Adipose tissue (tissue), 3 donors: Measurements from ENCODE around the gene TMEM141. TPM values are rescaled to one million over a fixed set of nuclear protein-coding genes. Genes with fewer than 3 reads are reported as not detected.
"Not testable (repeated sequence)": the region's sequence is repeated elsewhere in the genome, so short reads cannot be mapped to it uniquely, and the experiment has no call there.

Source experiments
- H3K27ac ChIP-seq: one replicate; pipeline ENCODE4 v1.5.1; 2013; ENCODE audit warnings: low read depth, low read length
- WGBS, 3 donors: extraction: QIAGEN DNeasy Blood & Tissue Kit; methylation state at CpG; one replicate each; pipeline ENCODE4 v1.1.7; 2013; 5-methylcytosine and 5-hydroxymethylcytosine counted together
- polyA plus RNA-seq, 3 donors: library from polyadenylated mRNA; stranded (reverse); fragments of 200-250 nt; gene quantifications; one replicate each; pipeline ENCODE4 v1.2.3, GENCODE V29; 2013
- donor health status: healthy with polysubstance abuse.
- donor health status: Bipolar disorder and iron deficiency.
- donor health status: healthy.

Gene TMEM141
- polyA plus RNA-seq, 3 donors = 74.4 to 89.2 (median 81.8) TPM

- H3K27ac ChIP-seq = no peak overlapping the region
- 91 to 94% (median 93%) methylated on average over 44 of the region's 44 CpGs for WGBS, 3 donors
Measured at GRCh38 chr9:136825295-136826187, 34.4 kb downstream of the TMEM141 start.

GRCh38 chr9:136826188-136826541 lies 35.0 kb downstream of the TMEM141 start:
- H3K27ac ChIP-seq = no peak overlapping the region
- WGBS, 3 donors = 90 to 96% (median 95%) methylated on average over 17 of the region's 17 CpGs

DNA sequence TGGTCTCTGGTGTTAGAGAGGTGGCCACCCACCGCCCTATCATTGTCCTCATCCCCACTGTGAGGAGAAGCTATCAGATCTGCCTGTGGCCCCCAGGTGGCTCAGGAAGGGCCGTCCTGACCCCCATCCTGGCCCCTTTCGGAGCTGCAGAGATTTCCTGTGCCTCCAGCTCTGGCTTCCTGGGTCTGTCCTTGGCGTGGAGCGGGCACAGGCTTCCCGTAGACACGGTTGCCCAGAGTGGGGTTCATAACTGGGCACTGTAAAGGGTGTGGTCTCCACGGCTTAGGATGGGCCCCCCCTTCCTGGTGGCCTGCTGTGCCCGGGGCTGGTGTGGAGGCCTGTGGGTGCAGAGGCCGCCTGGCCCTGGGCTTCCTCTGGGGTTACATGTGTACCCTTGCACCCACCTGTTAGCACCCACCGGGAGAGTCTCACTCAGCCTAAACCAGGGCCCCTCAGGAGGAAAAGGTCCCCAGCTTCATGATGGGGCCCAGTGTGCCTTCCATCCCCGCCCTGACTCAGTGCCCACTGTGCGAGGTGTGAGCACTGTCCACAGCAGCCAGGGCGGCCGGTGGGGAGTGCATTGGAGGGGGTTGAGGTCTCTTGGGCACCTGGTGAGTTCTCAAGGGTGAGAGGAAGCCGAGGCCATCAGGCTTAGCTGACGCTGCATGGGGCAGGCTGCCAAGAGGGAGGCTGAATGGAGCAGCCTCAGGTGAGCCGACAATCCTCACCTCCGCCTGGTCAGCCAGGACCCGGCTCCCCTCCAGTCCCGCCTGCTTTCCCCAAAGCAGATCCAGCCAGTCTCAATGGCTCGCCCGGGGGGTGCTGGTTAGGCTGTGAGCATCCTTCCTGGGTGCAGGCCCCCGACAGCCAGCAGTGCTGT lies 35.8 kb downstream of the TMEM141 start:
- 46 to 91% (median 89%) methylated on average over 24 of the region's 24 CpGs for WGBS, 3 donors
- H3K27ac ChIP-seq = no peak overlapping the region

DNA sequence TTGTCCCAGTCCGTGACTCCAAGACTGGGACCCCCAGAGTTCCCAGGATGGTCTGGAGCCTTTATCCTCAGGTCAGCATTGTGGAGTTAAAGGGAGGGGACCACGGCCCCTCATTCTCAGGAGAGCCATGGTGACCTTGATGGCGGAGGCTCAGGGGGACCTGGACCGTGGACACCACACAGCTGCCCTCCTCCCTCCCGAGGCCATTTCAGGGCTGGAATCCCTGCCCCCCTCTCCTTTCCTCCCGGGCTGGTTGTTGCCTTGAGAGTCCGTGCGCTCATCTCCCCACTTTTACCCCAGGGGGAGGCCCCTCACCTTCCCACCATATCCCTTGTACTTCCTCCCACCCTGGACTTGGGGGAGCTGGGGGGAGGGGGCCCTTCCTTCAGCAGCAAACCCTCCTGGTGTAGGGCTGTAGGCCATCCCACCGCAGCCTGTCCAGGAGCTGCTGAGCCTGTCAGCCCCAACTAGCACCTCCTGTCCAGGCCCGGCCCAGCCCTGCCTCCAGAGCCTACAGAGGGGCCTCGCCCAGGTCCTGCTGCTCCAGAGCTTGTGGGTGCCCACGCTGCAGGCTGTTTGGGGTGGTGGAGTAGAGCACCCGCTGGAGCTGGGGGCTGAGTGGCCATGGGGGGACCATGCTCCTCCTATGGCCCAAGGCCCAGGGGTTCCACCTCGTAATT lies 36.8 kb downstream of the TMEM141 start:
- 61 to 93% (median 92%) methylated on average over 14 of the region's 14 CpGs for WGBS, 3 donors
- H3K27ac ChIP-seq = no peak overlapping the region

GRCh38 chr9:136828474-136829140 lies 37.5 kb downstream of the TMEM141 start:
- no peak overlapping the region for H3K27ac ChIP-seq
- WGBS, 3 donors = 92 to 95% (median 95%) methylated on average over 31 of the region's 31 CpGs

DNA sequence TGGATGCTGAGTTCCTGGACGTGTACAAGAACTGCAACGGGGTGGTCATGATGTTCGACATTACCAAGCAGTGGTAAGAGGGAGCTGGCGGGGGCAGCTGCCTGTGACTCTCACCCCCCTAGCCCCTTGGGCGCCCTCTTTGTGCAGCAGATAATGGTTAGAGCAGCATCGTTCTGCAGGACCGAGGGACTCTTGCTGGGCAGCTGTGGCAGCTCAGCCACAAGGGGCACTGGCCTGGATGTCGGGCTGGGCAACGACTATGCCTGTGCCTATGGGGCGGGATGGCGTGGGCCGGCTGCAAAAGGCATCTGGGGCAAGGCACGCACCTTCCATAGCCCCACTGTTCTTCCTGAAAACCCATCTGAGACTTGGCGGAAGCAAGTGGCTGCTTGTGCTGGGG lies 38.3 kb downstream of the TMEM141 start:
- H3K27ac ChIP-seq = no peak overlapping the region
- 92 to 95% (median 94%) methylated on average over 14 of the region's 14 CpGs for WGBS, 3 donors

DNA sequence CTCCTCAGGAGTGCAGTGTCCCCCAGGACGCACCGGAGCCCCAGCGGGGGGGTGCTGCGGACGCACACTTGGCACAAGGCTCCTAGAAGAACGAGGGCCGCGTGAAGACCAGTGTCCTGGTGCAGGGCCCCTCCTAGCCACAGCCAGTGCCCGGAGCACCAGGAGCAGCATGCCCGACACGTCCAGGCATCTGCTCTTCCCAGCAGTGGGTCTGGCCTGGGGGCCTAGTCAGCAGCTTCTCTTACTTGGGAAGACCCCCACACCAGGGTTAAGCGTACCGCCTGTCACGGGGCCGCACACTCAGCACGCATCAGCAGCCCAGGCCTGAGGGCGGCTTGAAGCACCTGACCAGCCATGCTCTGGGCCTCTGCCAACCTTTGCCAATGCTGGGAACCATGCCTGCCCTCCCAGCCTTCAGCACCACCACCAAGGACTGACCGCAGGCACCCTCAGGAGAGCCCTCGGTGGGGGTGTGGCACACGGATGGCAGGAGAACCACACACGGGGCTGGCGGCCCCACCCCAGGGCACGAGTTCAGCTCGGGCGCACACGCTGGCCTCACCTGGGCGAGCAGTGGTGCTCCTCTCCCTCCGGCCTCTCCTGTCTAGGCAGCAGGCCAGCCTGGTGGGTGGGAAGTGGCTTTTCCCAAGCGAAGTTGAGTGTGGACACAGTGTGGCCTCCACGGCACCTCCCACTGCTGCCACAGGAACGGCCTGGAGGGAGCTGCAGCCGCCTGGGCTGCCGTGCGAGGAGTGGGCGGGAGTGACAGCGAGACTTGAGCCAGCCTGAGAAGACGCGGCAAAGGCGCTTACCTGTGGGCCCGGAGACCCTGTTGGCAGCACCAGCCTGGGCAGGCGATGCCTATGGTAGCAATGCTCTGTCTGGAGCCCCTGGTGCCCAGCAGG lies 39.1 kb downstream of the TMEM141 start:
- no peak overlapping the region for H3K27ac ChIP-seq
- 89 to 92% (median 90%) methylated on average over 41 of the region's 41 CpGs for WGBS, 3 donors

DNA sequence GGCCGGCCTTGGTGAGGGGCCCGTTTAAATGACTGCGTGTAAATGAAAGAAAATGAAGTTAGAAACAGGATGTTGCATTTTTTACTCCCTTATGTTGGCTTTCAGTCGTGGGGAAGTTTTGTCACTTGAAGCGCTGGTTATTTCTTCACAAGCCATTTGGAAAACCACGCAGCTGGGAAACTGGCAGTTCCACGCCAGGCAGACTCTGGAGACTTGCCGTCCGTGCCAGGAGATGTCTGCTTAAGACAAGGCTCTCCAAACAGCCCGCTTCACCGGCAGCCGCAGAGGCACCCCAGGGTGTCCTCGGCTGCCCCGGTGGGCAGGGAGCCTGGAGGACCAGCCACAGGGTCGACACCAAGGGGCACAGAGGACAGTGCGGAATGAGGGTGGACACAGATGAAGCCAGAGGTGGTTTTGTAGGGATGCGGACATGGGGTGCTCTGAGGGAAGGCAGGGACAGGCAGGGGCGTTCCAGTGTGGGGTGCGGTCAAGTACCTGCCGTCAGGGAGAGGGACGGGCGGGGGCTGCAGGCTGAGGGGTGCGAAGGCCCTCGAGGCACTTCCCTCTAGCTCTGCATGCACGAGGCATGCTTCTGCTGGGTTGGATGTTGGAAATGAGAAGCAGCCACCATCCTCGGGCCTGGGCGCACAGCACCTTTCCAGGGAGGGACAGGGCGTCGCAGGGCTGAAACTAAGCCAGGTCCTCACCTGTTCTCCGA lies 40.0 kb downstream of the TMEM141 start:
- no peak overlapping the region for H3K27ac ChIP-seq
- 82 to 93% (median 82%) methylated on average over 30 of the region's 30 CpGs for WGBS, 3 donors

DNA sequence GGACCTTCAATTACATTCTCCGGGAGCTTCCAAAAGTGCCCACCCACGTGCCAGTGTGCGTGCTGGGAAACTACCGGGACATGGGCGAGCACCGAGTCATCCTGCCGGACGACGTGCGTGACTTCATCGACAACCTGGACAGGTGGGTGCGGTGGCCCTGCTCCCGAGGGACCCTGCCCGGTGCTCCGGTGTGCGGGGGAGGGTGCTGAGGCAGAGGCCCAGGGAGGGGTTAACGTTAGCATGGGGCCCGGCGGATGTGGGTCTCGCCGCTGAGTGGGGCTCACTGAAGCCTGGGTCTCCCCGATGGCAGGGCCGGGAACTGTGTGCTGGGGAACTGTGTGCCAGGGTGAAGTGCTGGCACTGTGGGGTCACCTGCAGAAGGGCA lies 40.6 kb downstream of the TMEM141 start:
- 89 to 92% (median 91%) methylated on average over 21 to 23 of the region's 23 CpGs for WGBS, 3 donors
- no peak overlapping the region for H3K27ac ChIP-seq

DNA sequence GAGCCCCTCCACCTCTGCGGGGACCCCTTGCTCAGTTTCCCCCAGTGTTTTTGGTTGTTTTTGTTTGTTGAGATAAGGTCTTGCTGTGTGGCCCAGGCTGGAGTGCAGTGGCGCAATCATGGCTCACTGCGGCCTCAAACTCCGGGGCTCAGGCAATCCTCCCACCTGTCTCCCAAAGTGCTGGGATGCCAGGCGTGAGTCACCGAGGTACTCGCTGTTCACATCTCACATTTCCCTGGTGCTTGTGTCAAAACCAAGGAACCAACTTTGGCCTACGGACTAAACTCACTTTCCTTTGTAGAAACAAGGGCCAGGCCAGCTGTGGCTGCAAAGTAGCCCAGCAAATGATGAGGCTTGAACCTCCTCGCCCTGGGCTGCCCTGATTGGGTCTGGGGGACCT lies 41.4 kb downstream of the TMEM141 start:
- no peak overlapping the region for H3K27ac ChIP-seq
- 86 to 94% (median 91%) methylated on average over 9 of the region's 9 CpGs for WGBS, 3 donors

DNA sequence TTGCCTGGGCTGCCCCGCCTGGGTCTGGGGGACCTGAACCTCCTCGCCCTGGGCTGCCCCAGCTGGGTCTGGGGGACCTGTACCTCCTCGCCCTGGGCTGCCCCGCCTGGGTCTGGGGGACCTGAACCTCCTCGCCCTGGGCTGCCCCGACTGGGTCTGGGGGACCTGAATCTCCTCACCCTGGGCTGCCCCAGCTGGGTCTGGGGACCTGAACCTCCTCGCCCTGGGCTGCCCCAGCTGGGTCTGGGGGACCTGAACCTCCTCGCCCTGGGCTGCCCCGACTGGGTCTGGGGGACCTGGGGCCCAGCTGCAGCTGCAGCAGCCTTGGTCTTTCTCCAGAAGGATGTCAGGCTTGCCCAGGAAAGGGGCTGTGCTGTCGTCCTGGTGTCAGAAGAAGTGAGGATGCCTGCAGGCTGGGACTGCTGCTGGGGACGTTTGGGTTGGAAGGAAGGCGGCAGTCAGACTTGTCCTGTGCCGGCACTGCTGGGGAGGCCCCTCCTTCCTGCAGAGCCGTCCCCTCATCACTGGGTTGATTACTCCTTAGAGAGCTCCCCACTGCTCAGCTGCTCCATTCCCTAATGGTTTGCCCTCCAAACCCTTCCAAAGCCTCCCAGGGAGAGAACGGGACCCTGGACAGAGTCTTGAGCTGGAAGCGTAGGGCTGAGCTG lies 42.4 kb downstream of the TMEM141 start:
- WGBS, 3 donors = 86 to 90% (median 89%) methylated on average over 15 to 16 of the region's 16 CpGs
- not testable (repeated sequence) for H3K27ac ChIP-seq

DNA sequence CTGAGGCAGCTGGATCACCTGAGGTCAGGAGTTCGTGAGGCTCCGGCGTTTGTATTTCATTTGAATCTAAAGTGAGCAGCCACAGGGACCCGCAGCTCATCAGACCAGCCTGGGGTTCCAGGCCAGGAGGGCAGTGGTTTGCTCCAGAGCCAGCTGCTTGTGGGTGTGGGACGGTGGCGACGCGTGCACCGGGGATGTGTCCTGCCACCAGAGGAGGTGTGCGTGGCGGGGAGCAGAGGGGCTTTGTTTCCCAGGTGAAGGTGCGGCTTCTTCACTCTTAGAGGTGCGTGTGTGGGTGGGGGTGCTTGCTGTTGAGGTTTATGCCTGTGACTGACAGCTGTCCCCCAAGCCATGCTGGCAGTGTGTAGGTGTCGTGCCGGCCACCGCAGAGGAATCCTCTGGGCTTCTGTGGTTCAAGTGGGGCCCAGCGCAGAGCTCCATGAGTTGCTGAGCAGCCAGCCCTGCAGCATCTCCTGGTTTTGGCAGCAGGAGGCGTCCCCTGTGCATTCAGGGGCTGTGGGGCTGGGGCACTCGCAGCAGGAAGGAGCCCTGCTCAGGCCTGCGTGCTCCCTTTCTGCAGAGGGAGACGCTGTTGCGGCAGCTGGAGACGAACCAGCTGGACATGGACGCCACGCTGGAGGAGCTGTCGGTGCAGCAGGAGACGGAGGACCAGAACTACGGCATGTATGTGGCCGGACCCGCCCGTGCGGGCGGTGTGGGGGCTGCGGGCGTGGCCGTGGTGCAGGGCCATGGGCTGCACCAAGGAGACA lies 44.2 kb downstream of the TMEM141 start:
- WGBS, 3 donors = 91 to 95% (median 93%) methylated on average over 36 of the region's 36 CpGs
- no peak overlapping the region for H3K27ac ChIP-seq

GRCh38 chr9:136835932-136836904 lies 45.1 kb downstream of the TMEM141 start:
- H3K27ac ChIP-seq = no peak overlapping the region
- 89 to 92% (median 89%) methylated on average over 19 to 21 of the region's 21 CpGs for WGBS, 3 donors

- no peak overlapping the region for H3K27ac ChIP-seq
- 89 to 91% (median 90%) methylated on average over 22 to 27 of the region's 27 CpGs for WGBS, 3 donors
Measured at GRCh38 chr9:136837146-136837855, 46.2 kb downstream of the TMEM141 start.
